SK-N-SH (cell line): ENCODE measurements around the gene PTPRK. TPM values are rescaled to one million over a fixed set of nuclear protein-coding genes. Genes with fewer than 3 reads are reported as not detected.

Experiments used
- CTCF ChIA-PET: fragments of 300-600, 350-600 bp; formaldehyde crosslinking; extraction: SDS; loops from one replicate; lab custom pipeline; 2021; lab: Yijun Ruan, JAX
- POLR2A ChIA-PET: fragments of 350-600 bp; sonication (Branson Sonifier 250); formaldehyde crosslinking; extraction: SDS; loops from one replicate; lab custom pipeline; 2020; ENCODE audit warnings: antibody characterized with exemption, inconsistent platforms; lab: Yijun Ruan, JAX
- DNase-seq: peaks from one replicate; pipeline ENCODE4 v3.0.0; 2012
- H2AFZ ChIP-seq: fragments of 200-600 bp; sonication (generic); 2 replicates; pipeline ENCODE4 v1.8.1; 2016; ENCODE audit warnings: antibody characterized with exemption, mild to moderate bottlenecking, low read depth
- H3F3A ChIP-seq: fragments of 200-600 bp; sonication (generic); replicated peaks from 2 replicates; pipeline ENCODE3; 2016; ENCODE audit warnings: antibody characterized with exemption, mild to moderate bottlenecking; ENCODE audit not compliant: insufficient read depth
- H3K27ac ChIP-seq, 2 experiments: fragments of 200-500 bp in 1 of 2; fragments of 200-600 bp in 1 of 2; sonication (Bioruptor generic) in 1 of 2; sonication (generic), shearing (Covaris generic) in 1 of 2; 2 replicates each; pipeline versions ENCODE4 v1.5.1 to v1.6.1; 2014 to 2016; ENCODE audit warnings: low read depth in 2 of 2, inconsistent platforms in 1 of 2, low read length in 1 of 2, mild to moderate bottlenecking in 1 of 2, mixed read lengths in 1 of 2
- H3K27me3 ChIP-seq: fragments of 200-600 bp; sonication (generic), shearing (Covaris generic); 2 replicates; pipeline ENCODE4 v1.6.1; 2016; ENCODE audit warnings: mixed run types; ENCODE audit not compliant: insufficient read depth
- H3K36me3 ChIP-seq, 2 experiments: fragments of 200-500 bp in 1 of 2; fragments of 200-600 bp in 1 of 2; sonication (Bioruptor generic) in 1 of 2; sonication (generic) in 1 of 2; replicated peaks in 1 of 2; 2 replicates each; pipeline versions ENCODE3 to v1.5.1; 2014 to 2016; ENCODE audit warnings: low read length in 1 of 2, mild to moderate bottlenecking in 1 of 2; ENCODE audit not compliant: insufficient read depth in 2 of 2, control insufficient read depth in 1 of 2
- H3K4me1 ChIP-seq, 2 experiments: fragments of 200-500 bp in 1 of 2; fragments of 200-600 bp in 1 of 2; sonication (Bioruptor generic) in 1 of 2; sonication (generic), shearing (Covaris generic) in 1 of 2; 2 replicates each; pipeline versions ENCODE4 v1.5.1 to v1.6.1; 2014 to 2016; ENCODE audit warnings: low read depth in 1 of 2, low read length in 1 of 2, mixed run types in 1 of 2; ENCODE audit not compliant: insufficient read depth in 2 of 2, control insufficient read depth in 1 of 2
- H3K4me2 ChIP-seq: fragments of 200-600 bp; sonication (generic), shearing (Covaris generic); 2 replicates; pipeline ENCODE4 v1.6.1; 2017; ENCODE audit warnings: mixed run types
- H3K4me3 ChIP-seq, 2 experiments: fragments of 200-500 bp in 1 of 2; fragments of 200-600 bp in 1 of 2; sonication (Bioruptor generic) in 1 of 2; sonication (generic), shearing (Covaris generic) in 1 of 2; 2 replicates each; pipeline versions ENCODE4 v1.5.1 to v1.8.1; 2014 to 2016; ENCODE audit warnings: low read depth in 2 of 2, inconsistent platforms in 1 of 2, low read length in 1 of 2, mild to moderate bottlenecking in 1 of 2, mixed read lengths in 1 of 2, moderate library complexity in 1 of 2
- H3K79me2 ChIP-seq: fragments of 200-600 bp; sonication (generic); 2 replicates; pipeline ENCODE4 v1.8.1; 2017; ENCODE audit warnings: mild to moderate bottlenecking; ENCODE audit not compliant: insufficient read depth
- H3K9ac ChIP-seq: fragments of 200-600 bp; sonication (generic); 2 replicates; pipeline ENCODE4 v1.6.1; 2017; ENCODE audit warnings: mixed run types
- H3K9me2 ChIP-seq: fragments of 200-600 bp; sonication (generic); 2 replicates; pipeline ENCODE4 v1.6.1; 2017; ENCODE audit warnings: mixed run types
- H3K9me3 ChIP-seq: fragments of 200-600 bp; sonication (generic); 2 replicates; pipeline ENCODE4 v1.6.1; 2017; ENCODE audit warnings: mixed run types, mild to moderate bottlenecking, moderate library complexity
- H4K20me1 ChIP-seq: fragments of 200-600 bp; sonication (generic); 2 replicates; pipeline ENCODE4 v1.6.1; 2017; ENCODE audit warnings: mild to moderate bottlenecking, mixed run types; ENCODE audit not compliant: insufficient read depth
- EP300 ChIP-seq, 2 experiments: IDR thresholded peaks; 2 replicates each; pipeline versions ENCODE4 v1.4.0 to v1.6.1; 2012; ENCODE audit warnings: borderline replicate concordance in 1 of 2, low read depth in 1 of 2, low read length in 1 of 2
- GATA2 ChIP-seq: sonication (generic); formaldehyde crosslinking; IDR thresholded peaks from 2 replicates; pipeline ENCODE4 v1.5.0; 2020; ENCODE audit warnings: mild to moderate bottlenecking, missing genetic modification reagents
- JUND ChIP-seq: IDR thresholded peaks from 2 replicates; pipeline ENCODE4 v1.4.0; 2012
- NRF1 ChIP-seq: IDR thresholded peaks from 2 replicates; pipeline ENCODE4 v1.6.1; 2012; ENCODE audit warnings: low read depth, mild to moderate bottlenecking, low read length
- PBX3 ChIP-seq: IDR thresholded peaks from 2 replicates; pipeline ENCODE4; 2012
- POLR2AphosphoS5 ChIP-seq: IDR thresholded peaks from 2 replicates; pipeline ENCODE4 v1.6.1; 2012; ENCODE audit warnings: low read depth, low read length
- RAD21 ChIP-seq: IDR thresholded peaks from 2 replicates; pipeline ENCODE4 v1.6.1; 2012; ENCODE audit warnings: mild to moderate bottlenecking, low read length
- REST ChIP-seq: IDR thresholded peaks from 2 replicates; pipeline ENCODE4 v1.6.1; 2012; ENCODE audit warnings: mild to moderate bottlenecking, low read depth, low read length, moderate library complexity
- SIN3A ChIP-seq: IDR thresholded peaks from 2 replicates; pipeline ENCODE4 v1.6.1; 2012; ENCODE audit warnings: low read depth, mild to moderate bottlenecking, low read length, moderate library complexity, borderline replicate concordance
- TCF12 ChIP-seq: IDR thresholded peaks from 2 replicates; pipeline ENCODE4 v1.4.0; 2012
- TEAD4 ChIP-seq: IDR thresholded peaks from 2 replicates; pipeline ENCODE4 v1.4.0; 2012; ENCODE audit warnings: mild to moderate bottlenecking, borderline replicate concordance; ENCODE audit not compliant: insufficient read depth
- USF2 ChIP-seq: fragments of 150-350 bp; IDR thresholded peaks from 2 replicates; pipeline ENCODE4 v1.6.1; 2017; ENCODE audit warnings: antibody characterized with exemption, low read length, low read depth, borderline replicate concordance
- WGBS: methylation state at CpG from one replicate; pipeline ENCODE4 v1.1.6; 2017; ENCODE audit warnings: low lambda C conversion rate; 5-methylcytosine and 5-hydroxymethylcytosine counted together
- polyA plus RNA-seq, 3 experiments: library from polyadenylated mRNA; depleted of rRNA; stranded (reverse); fragments of >200 nt; gene quantifications; 2 replicates each; pipeline ENCODE4 v1.2.3, GENCODE V29; 2012

Gene PTPRK
- polyA plus RNA-seq, 1 of the 3 experiments (the other 2 are of a cell fraction), result 9.5 TPM

- TF ChIP-seq REST, result no peak
- no peak for TF ChIP-seq PBX3
- no peak for TF ChIP-seq GATA2 (CRISPR knock-in tag)
- no peak for TF ChIP-seq TEAD4
Measured at GRCh38 chr6:128162423-128162822, 358.0 kb downstream of the PTPRK start (continued).

GRCh38 chr6:128161839-128162238 is 358.6 kb downstream of the PTPRK start:
- no peak overlapping the region for H3K4me3 ChIP-seq
- H3F3A ChIP-seq, result no peaks in the 10 kb centered on the region
- H3K9ac ChIP-seq, result no peak overlapping the region
- POLR2A ChIA-PET, result no interaction called here
- no peaks in the 10 kb centered on the region; the same call in 1 of the 2 replicates for H3K9me2 ChIP-seq
- WGBS, result 19% methylated on average over 1 of the region's 1 CpG
- H3K4me2 ChIP-seq, result no peak overlapping the region
- no peaks in the 10 kb centered on the region for H3K9me3 ChIP-seq
- peaks cover 0 to 18% of the 10 kb centered on the region in 2 experiments for H3K36me3 ChIP-seq
- TF ChIP-seq TCF12, result peak; percentile 46
- no peak for TF ChIP-seq SIN3A
- no peak for TF ChIP-seq RAD21
- TF ChIP-seq EP300 (IDR thresholded peaks at IDR 0.05; ENCODE audit: borderline replicate concordance in 1 of 2, low read depth in 1 of 2, low read length in 1 of 2), result peak in 1 of 2 experiments; percentile 37; a peak in 2 of 4 replicates
- TF ChIP-seq NRF1, result no peak
- 0 out of 2 replicates have a peak, but pooled peaks have one; percentile 32 for TF ChIP-seq POLR2AphosphoS5
- TF ChIP-seq USF2, result no peak
- 0 out of 2 replicates have a peak, but pooled peaks have one; percentile 10 for TF ChIP-seq PBX3
- TF ChIP-seq JUND, result no peak
- H3K79me2 ChIP-seq, result no peaks in the 10 kb centered on the region
- CTCF ChIA-PET, result interaction anchor here (0.6 kb wide), 1 partner anchor 32 kb away, joined by 3 read pairs; no protein-coding TSS in a partner anchor
- H3K27ac ChIP-seq, result no peak overlapping the region; a peak in 1 of 4 replicates
- H3K27me3 ChIP-seq, result no peaks in the 10 kb centered on the region
- H3K4me1 ChIP-seq, result no peaks in the 10 kb centered on the region; a peak in 1 of 4 replicates
- no peak overlapping the region for H2AFZ ChIP-seq
- no peak for DNase-seq
- no peaks in the 10 kb centered on the region for H4K20me1 ChIP-seq
